Measurements from ENCODE around the gene KCNK13.

Gene KCNK13

GRCh38 chr14:90213099-90213748, 151.4 kb downstream of the KCNK13 start:
- TF ChIP-seq CTCF (IDR thresholded peaks at IDR 0.05), result no peak

DNA sequence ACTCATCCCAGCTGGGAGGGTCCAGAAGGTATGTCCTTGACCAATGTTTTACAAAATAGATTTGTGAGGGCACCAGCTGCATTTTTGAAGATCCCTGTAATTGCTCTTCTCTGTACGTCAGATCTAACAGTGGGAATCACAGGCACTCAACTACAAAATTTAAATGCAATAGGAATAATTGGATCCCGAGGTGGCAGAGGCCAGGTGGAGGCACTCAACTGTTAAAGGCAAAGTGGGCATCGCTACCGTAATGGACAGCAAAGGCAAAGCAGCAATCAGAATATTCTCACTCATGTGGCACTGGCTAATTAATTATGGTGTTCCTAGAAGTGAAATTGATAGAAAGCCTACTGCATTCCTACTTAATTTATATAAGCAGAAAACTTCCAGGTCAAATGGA, 166.7 kb downstream of the KCNK13 start:
- TF ChIP-seq CTCF (IDR thresholded peaks at IDR 0.05), result no peak
